ENCODE measurements around the gene AUTS2.

Gene AUTS2

GRCh38 chr7:69827140-69827539 lies 228.9 kb downstream of the AUTS2 start:
- DNase-seq, result no peak

- no peak for DNase-seq
These were observed 229.3 kb downstream of the AUTS2 start for GRCh38 chr7:69827558-69827957.

- no peak for DNase-seq
These were observed 234.1 kb downstream of the AUTS2 start for GRCh38 chr7:69832356-69832755.

- DNase-seq, result no peak
These were observed 235.7 kb downstream of the AUTS2 start for GRCh38 chr7:69833964-69834363.

GRCh38 chr7:69836702-69837101 lies 238.4 kb downstream of the AUTS2 start:
- DNase-seq, result no peak

GRCh38 chr7:69837387-69838068 lies 239.3 kb downstream of the AUTS2 start:
- DNase-seq, result no peak

GRCh38 chr7:69839782-69840181 lies 241.5 kb downstream of the AUTS2 start:
- DNase-seq, result no peak

GRCh38 chr7:69840248-69840647 lies 242.0 kb downstream of the AUTS2 start:
- no peak for DNase-seq

GRCh38 chr7:69843653-69844052 lies 245.4 kb downstream of the AUTS2 start:
- DNase-seq, result no peak

- DNase-seq, result no peak
These were observed 246.1 kb downstream of the AUTS2 start for GRCh38 chr7:69844264-69844868.

- no peak for DNase-seq
These were observed 247.6 kb downstream of the AUTS2 start for GRCh38 chr7:69845721-69846495.

GRCh38 chr7:69847921-69848612 lies 249.8 kb downstream of the AUTS2 start:
- no peak for DNase-seq

GRCh38 chr7:69849268-69849667 lies 251.0 kb downstream of the AUTS2 start:
- DNase-seq, result no peak

GRCh38 chr7:69857014-69857413 lies 258.7 kb downstream of the AUTS2 start:
- no peak for DNase-seq

- DNase-seq, result no peak
These were observed 260.2 kb downstream of the AUTS2 start for GRCh38 chr7:69858471-69858870.

GRCh38 chr7:69859342-69859741 lies 261.1 kb downstream of the AUTS2 start:
- no peak for DNase-seq

- DNase-seq, result no peak
These were observed 262.2 kb downstream of the AUTS2 start for GRCh38 chr7:69860486-69860885.

GRCh38 chr7:69860941-69861622 lies 262.8 kb downstream of the AUTS2 start:
- no peak for DNase-seq

- no peak for DNase-seq
These were observed 264.3 kb downstream of the AUTS2 start for GRCh38 chr7:69862413-69863064.

GRCh38 chr7:69864274-69864673 lies 266.0 kb downstream of the AUTS2 start:
- DNase-seq, result no peak

- no peak for DNase-seq
These were observed 266.5 kb downstream of the AUTS2 start for GRCh38 chr7:69864822-69865221.

- DNase-seq, result no peak
These were observed 270.6 kb downstream of the AUTS2 start for GRCh38 chr7:69868921-69869320.

All from amniotic stem cell (primary cell).